GM19467 (cell line): ENCODE data around the gene SULT2B1.

Experiments used
- ATAC-seq: cut with Tn5 transposase; IDR thresholded peaks from one replicate; pipeline ENCODE4 v1.9.1; 2021; ENCODE audit warnings: mild to moderate bottlenecking, moderate library complexity; ENCODE audit not compliant: unreplicated experiment

SULT2B1 gene

GRCh38 chr19:48646722-48647216 is 94.8 kb downstream of the SULT2B1 start:
- no peak for ATAC-seq

- ATAC-seq, result no peak
Measured at GRCh38 chr19:48648134-48648533, 96.2 kb downstream of the SULT2B1 start.
